ENCODE results near the gene OSBPL7.

GRCh38 chr17:47800686-47801085 is 20.9 kb downstream of the OSBPL7 start:
- TF ChIP-seq CTCF (IDR thresholded peaks at IDR 0.05; ENCODE audit: low read length) (no peak), EZH2 (IDR thresholded peaks at IDR 0.05; ENCODE audit: borderline replicate concordance, low read length) (no peak)

Measured in OCI-LY1 (cell line).